Activated CD4-positive, CD25-positive, alpha-beta regulatory T cell (primary cell): Measurements from ENCODE around the gene SLC22A12.
"Not testable (repeated sequence)": the region's sequence is repeated elsewhere in the genome, so short reads cannot be mapped to it uniquely, and the experiment has no call there.

Source experiments
- DNase-seq, 4 experiments: peaks; one replicate each; lab custom pipeline; 2025; lab: John Stamatoyannopoulos, UW

Gene SLC22A12

GRCh38 chr11:64585150-64585549 lies 5.9 kb upstream of the SLC22A12 start:
- DNase-seq, result no peak

GRCh38 chr11:64586366-64586765 lies 4.7 kb upstream of the SLC22A12 start:
- no peak for DNase-seq

GRCh38 chr11:64588701-64589100 lies 2.3 kb upstream of the SLC22A12 start:
- DNase-seq, result no peak

GRCh38 chr11:64591257-64592233 lies 525 bp downstream of the SLC22A12 start:
- DNase-seq, result no peak

GRCh38 chr11:64592234-64592615 lies 1.2 kb downstream of the SLC22A12 start:
- no peak for DNase-seq

- DNase-seq, result no peak
Observed at GRCh38 chr11:64592656-64593055, 1.6 kb downstream of the SLC22A12 start.

- no peak for DNase-seq
Observed at GRCh38 chr11:64593156-64594105, 2.4 kb downstream of the SLC22A12 start.

- DNase-seq, result no peak
Observed at GRCh38 chr11:64594159-64594939, 3.3 kb downstream of the SLC22A12 start.

GRCh38 chr11:64595922-64596321 lies 4.9 kb downstream of the SLC22A12 start:
- not testable (repeated sequence) for DNase-seq

GRCh38 chr11:64597671-64598101 lies 6.7 kb downstream of the SLC22A12 start:
- DNase-seq, result no peak

GRCh38 chr11:64598106-64598796 lies 7.2 kb downstream of the SLC22A12 start:
- no peak for DNase-seq

GRCh38 chr11:64598797-64599697 lies 8.0 kb downstream of the SLC22A12 start:
- DNase-seq, result no peak

GRCh38 chr11:64599698-64600211 lies 8.7 kb downstream of the SLC22A12 start:
- no peak for DNase-seq

- no peak for DNase-seq
Observed at GRCh38 chr11:64600281-64600992, 9.4 kb downstream of the SLC22A12 start.

GRCh38 chr11:64601605-64602465 lies 10.8 kb downstream of the SLC22A12 start:
- DNase-seq, result no peak

GRCh38 chr11:64602466-64603070 lies 11.5 kb downstream of the SLC22A12 start:
- DNase-seq, result no peak

GRCh38 chr11:64603411-64604110 lies 12.5 kb downstream of the SLC22A12 start:
- DNase-seq, result no peak
